HL-60 (cell line): ENCODE results near the gene NANP.

ENCODE experiments used
- GABPA ChIP-seq: IDR thresholded peaks from 2 replicates; pipeline ENCODE4 v1.6.1; 2012; ENCODE audit warnings: low read depth
- POLR2AphosphoS5 ChIP-seq: IDR thresholded peaks from 2 replicates; pipeline ENCODE4 v1.6.1; 2012; ENCODE audit warnings: low read depth
- TF ChIP-seq, protein P1 (sequence below): IDR thresholded peaks from one replicate; pipeline ENCODE4 v1.5.1; 2011; ENCODE audit warnings: low read length, control low read depth, inconsistent platforms; ENCODE audit not compliant: insufficient read depth

DNA sequence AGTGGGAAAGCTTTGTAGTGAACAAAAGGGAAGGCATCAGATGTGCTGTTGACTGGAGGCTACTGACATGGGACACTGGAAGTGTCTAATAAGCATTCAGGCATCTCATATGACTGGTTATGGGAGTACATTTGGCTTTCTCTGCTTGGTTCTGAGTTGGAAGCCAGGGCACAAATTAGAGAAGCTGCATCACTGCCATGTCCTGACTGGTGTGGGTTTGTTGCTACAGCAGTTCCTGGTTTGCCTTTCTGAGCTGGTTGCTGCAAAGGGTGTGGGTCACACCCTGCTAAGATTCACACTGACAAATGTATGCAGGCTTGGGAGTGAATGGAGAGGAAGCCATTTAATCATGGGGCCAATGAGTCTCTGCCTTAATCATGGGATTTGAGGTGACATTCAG lies 36.2 kb upstream of the NANP start:
- TF ChIP-seq, protein P1, sequence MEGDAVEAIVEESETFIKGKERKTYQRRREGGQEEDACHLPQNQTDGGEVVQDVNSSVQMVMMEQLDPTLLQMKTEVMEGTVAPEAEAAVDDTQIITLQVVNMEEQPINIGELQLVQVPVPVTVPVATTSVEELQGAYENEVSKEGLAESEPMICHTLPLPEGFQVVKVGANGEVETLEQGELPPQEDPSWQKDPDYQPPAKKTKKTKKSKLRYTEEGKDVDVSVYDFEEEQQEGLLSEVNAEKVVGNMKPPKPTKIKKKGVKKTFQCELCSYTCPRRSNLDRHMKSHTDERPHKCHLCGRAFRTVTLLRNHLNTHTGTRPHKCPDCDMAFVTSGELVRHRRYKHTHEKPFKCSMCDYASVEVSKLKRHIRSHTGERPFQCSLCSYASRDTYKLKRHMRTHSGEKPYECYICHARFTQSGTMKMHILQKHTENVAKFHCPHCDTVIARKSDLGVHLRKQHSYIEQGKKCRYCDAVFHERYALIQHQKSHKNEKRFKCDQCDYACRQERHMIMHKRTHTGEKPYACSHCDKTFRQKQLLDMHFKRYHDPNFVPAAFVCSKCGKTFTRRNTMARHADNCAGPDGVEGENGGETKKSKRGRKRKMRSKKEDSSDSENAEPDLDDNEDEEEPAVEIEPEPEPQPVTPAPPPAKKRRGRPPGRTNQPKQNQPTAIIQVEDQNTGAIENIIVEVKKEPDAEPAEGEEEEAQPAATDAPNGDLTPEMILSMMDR: no peak
- TF ChIP-seq GABPA: no peak
- TF ChIP-seq POLR2AphosphoS5: no peak
